ENCODE results near the gene FMNL2.

FMNL2 gene

GRCh38 chr2:152477347-152478092 is 142.5 kb downstream of the FMNL2 start:
- DNase-seq, result no peak

GRCh38 chr2:152479282-152479681 is 144.3 kb downstream of the FMNL2 start:
- no peak for DNase-seq

- DNase-seq, result no peak
Observed at GRCh38 chr2:152480821-152481399, 145.9 kb downstream of the FMNL2 start.

GRCh38 chr2:152481881-152482583 is 147.1 kb downstream of the FMNL2 start:
- no peak for DNase-seq

- no peak for DNase-seq
Observed at GRCh38 chr2:152483276-152484063, 148.5 kb downstream of the FMNL2 start.

GRCh38 chr2:152485954-152486736 is 151.2 kb downstream of the FMNL2 start:
- DNase-seq, result no peak

GRCh38 chr2:152486737-152487400 is 151.9 kb downstream of the FMNL2 start:
- DNase-seq, result no peak

- no peak for DNase-seq
Observed at GRCh38 chr2:152488075-152488474, 153.1 kb downstream of the FMNL2 start.

GRCh38 chr2:152489364-152489763 is 154.4 kb downstream of the FMNL2 start:
- DNase-seq, result no peak

GRCh38 chr2:152490686-152491455 is 155.9 kb downstream of the FMNL2 start:
- DNase-seq, result no peak

- DNase-seq, result no peak
Observed at GRCh38 chr2:152492131-152492530, 157.2 kb downstream of the FMNL2 start.

- no peak for DNase-seq
Observed at GRCh38 chr2:152492911-152493310, 157.9 kb downstream of the FMNL2 start.

GRCh38 chr2:152493417-152493816 is 158.4 kb downstream of the FMNL2 start:
- no peak for DNase-seq

GRCh38 chr2:152493945-152494528 is 159.1 kb downstream of the FMNL2 start:
- no peak for DNase-seq

GRCh38 chr2:152496371-152496770 is 161.4 kb downstream of the FMNL2 start:
- no peak for DNase-seq

GRCh38 chr2:152497481-152498052 is 162.6 kb downstream of the FMNL2 start:
- no peak for DNase-seq

- no peak for DNase-seq
Observed at GRCh38 chr2:152499331-152499816, 164.4 kb downstream of the FMNL2 start.

GRCh38 chr2:152499896-152500735 is 165.1 kb downstream of the FMNL2 start:
- no peak for DNase-seq

- DNase-seq, result no peak
Observed at GRCh38 chr2:152500772-152501171, 165.8 kb downstream of the FMNL2 start.
